Anterior cingulate cortex (tissue), 58 donors: ENCODE measurements around the gene RCOR3.

Experiments used
- DNase-seq, 58 donors: peaks; one replicate each; lab custom pipeline; 2025; lab: John Stamatoyannopoulos, UW

Gene RCOR3

GRCh38 chr1:211323156-211324063 lies 64.2 kb downstream of the RCOR3 start:
- DNase-seq: peak in 16 of 58 donors; percentile 10 to 56 (median 26)

DNA sequence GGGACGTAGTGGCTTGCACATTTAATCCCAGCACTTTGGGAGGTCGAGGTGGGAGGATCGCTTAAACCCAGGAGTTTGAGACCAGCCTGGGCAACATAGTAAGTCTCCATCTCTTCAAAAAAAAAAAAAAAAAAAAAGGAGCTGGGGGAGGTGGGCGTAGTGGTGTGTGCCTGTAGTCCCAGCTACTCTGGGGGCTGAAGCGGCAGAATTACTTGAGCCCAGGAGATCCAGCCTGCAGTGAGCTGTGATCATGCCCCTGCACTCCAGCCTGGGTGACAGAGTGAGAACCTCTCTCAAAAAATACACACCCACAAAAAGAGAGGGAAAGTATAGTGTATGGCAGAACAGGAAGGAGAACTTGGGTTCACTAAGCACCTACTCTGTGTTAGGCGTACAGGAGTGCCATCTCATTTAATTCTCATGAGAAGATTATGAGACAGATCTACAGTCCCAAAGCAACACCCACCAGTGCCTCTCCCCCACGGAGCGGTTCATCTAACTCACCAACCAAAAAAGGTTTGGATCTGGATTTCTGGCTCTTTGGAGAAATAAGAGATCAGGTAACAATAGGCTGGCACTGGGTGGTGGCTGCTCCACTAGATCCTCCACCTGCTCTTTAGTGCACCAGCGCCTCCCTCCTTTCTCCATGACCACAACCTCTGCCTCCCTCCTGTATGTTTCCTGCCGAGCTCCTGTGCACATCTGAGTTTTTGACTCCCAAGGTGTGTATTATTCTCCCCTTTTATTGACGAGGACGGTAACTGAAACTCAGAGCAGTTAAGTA lies 66.0 kb downstream of the RCOR3 start:
- DNase-seq: no peak

DNA sequence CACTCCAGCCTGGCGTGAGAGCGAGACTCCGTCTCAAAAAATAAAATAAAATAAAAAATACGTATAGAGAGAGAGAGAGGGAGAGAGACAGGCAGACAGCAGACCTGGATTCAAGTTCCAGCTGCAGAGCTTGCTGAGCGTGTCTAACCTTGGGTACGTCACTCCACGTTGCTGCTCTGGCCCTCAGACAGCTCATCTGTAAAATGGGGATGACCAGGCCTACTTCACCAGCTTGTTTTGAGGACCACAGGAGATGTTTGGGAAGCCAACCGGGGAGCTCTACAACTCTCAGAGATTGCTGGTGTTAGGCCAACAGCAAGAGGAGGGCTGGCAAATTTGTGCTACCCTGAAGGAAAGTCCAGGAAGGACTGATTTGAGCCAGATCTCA lies 67.0 kb downstream of the RCOR3 start:
- DNase-seq: no peak

- peak in 10 of 58 donors; percentile 7 to 52 (median 26) for DNase-seq
Observed at GRCh38 chr1:211326528-211327345, 67.6 kb downstream of the RCOR3 start, which contains the start of gene TRAF5. TSS of gene TRAF5 (plus strand) at chr1:211326833. CDS start at chr1:211353240, 26,407 bp downstream.

- no peak for DNase-seq
Observed at GRCh38 chr1:211327346-211327921, 68.3 kb downstream of the RCOR3 start.

GRCh38 chr1:211328084-211328694 lies 69.0 kb downstream of the RCOR3 start:
- DNase-seq: no peak

DNA sequence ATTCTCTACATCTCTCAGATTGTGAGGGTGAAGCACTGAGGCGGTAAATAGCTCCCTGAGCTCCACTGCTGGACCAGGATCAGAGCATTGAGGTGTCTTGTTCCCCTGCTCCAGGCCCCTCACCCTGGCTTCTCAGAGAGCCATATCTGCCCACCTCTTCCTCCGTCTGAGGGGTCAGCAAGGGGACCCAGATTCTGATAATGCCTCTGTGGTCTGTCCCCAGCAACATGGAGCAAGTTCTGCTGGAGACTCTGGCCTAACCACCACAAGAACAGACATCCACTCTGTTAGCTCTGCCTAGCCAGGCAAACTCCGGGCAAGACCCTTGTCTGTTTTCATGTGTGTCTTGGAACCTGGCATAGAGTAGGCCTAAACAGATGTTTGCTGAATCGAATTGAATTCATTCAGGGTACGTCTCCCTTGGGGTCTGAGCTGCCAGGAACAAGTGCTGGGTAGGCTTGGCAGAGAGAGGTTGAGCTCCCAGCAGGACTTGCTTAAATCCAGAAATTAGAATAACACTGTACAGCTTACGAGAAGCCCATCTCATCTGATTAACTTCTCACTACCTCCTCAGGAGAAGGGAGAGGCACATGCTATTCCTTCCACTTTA lies 69.8 kb downstream of the RCOR3 start:
- DNase-seq: no peak

DNA sequence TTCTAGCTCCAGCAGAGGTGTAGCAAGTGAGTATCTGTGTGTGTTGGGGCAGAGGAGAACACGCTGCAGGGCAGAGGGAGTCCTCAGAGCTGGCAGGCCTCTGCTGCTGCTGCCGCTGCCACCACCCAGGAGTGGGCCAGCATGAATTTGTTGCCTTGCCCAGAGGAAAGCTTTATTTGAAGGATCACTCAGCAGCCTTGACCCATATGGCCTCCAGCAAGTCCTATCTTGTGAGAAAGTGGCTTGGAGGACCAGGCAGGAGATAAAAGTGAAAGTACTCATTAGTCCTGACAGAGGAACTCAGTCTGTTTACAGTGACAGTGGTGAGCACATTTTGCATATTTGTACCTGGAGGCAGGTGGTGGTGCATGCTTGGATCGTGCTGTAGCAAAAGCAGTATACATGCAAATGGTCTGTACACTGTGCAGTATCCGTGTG lies 70.6 kb downstream of the RCOR3 start:
- DNase-seq: no peak

DNA sequence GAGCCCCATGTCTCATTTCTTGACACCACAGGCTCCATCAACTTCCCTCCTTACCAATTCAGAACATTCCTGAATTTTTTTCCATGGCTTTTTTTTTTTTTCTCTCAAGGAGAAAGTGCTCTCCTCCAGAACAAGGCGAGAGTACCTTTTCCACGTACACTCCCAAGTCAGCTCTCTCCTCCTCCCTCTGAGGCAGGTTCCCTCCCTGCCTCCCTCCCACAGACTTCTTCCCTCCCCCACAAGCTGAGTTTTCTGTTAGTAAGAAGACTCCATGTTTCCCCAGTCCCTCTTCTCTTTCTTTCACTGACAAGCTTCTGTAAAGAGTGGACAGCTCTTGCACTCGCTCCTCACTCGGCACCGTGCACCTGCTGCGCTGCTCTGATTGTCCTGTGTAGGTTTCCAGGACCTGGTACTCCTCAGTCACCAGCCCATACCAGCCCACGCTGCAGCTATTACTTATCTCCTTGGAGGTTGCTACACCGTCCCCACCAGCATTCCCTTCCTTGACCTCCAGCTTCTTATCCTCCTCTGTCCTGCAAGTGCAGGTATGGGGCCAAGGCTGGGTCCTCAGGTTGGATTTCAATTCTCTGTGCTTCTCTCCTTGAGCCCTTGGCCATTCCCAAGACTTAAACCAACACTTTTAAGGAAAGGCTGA lies 71.2 kb downstream of the RCOR3 start:
- DNase-seq: no peak

DNA sequence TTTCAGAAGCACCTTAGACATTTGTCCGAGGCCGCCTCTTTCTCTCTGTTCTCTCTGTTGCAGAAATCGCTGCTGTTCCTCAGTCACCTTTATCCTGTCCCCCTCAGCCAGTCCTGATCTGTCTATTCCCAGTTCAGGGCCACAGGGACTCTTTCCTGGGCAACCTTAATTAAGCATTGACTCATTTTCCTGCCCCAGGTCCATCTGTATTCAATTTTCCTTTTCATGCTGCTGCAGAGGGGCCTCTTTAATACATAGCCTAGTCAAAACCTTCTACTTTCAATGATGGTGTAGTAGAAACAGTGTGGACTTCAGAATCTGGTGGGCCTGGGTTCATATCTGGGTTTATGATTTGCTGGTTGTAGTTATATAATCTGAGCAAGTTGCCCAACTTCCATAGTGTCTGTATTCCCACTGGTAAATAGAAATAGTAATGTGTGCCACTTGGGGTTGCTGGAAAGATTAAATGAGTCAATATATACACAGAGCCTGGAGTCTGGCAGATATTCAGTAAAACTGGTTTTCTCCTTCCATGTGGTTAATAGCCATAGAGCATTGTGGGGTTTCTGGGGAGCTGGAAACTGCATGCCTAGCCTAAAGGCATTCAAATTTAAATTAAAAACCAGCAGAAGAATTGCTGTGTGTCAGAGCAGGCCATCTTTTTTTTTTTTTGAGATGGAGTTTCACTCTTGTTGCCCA lies 72.0 kb downstream of the RCOR3 start:
- DNase-seq: no peak

DNA sequence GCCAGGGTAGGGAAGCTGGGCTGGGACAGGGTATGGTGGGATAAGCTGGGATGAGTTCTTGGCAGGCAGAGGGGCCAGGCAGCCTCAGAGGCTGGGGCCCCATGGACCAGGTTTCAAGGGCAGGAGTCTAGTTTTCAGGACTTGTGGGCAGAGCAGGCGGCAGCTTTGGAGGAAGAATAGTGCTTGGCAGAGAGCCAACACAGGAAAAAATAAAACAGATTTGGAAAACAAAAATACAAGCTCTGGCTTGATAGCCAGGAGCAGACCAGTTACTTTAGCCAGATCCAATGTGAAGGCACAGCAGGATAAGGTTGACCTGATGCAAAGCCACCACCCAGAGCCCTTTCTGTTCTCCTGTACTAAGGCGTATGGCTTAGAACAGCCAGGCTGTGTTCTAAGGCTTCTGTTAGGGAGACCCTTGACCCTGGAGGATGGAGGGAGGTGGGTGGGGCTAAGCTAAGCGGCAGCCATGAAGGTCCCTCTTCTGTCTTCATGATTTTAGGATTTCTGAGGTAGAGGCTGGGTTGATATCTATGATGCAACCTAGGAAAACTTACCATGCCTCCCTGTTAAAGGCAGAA lies 73.0 kb downstream of the RCOR3 start:
- DNase-seq: no peak

DNA sequence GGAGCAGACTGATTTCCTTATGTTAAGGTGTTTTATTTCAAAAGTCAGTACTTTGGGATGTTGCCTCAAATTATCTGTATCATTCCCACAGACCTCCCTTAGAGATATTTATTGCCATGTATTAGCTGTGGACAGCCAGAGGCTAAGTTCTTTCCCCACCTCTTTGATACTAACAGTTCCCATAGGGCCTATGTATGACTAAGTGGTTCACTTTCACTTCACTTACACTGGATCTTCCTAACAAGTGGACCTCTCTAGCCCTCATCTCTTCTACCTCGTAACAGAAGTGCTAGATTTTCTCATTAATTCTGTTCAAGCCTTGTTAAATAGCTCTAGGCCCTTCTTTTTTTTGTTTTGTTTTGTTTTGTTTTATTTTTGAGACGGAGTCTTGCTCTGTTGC lies 73.7 kb downstream of the RCOR3 start:
- DNase-seq: no peak

- no peak for DNase-seq
Observed at GRCh38 chr1:211333906-211334305, 74.7 kb downstream of the RCOR3 start.

- DNase-seq: no peak
Observed at GRCh38 chr1:211334986-211335385, 75.8 kb downstream of the RCOR3 start.

DNA sequence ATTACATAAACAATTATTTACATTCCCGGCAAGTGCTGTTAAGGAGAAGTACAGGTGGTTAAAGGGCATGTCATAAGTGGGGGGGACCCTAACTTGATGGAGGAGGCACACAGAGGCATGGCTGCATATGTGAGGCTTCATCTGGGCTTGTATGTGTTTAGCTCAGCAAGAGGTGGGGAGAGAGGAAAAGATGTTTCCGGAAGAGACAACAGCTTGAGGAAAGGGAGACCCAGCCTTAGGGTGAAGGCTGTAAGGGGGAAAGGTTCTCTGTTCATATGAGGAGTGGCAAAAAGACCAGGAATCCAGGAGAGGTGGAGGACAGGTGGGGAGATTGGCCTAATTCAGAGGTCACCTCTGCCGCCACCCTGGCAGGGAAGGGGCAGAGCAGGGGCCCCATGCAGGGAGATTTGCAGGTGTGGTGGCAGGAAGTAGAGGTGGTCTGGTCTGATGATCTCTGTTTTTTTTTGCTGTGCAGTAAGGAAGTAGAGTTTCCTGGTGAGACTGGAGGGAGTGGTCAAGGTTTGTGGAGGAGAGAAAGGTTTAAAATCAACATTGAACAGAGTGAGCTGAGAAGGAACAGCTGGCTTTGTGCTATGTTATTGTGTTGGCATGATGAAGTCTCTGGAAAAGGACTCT lies 76.5 kb downstream of the RCOR3 start:
- DNase-seq: no peak

- no peak for DNase-seq
Observed at GRCh38 chr1:211336161-211336560, 77.0 kb downstream of the RCOR3 start.

GRCh38 chr1:211336775-211337174 lies 77.6 kb downstream of the RCOR3 start:
- no peak for DNase-seq
